Measurements from ENCODE around the gene UPP2. TPM values are rescaled to one million over a fixed set of nuclear protein-coding genes. Genes with fewer than 3 reads are reported as not detected.

The UPP2 gene
- polyA plus RNA-seq, 1 experiment: not detected

DNA sequence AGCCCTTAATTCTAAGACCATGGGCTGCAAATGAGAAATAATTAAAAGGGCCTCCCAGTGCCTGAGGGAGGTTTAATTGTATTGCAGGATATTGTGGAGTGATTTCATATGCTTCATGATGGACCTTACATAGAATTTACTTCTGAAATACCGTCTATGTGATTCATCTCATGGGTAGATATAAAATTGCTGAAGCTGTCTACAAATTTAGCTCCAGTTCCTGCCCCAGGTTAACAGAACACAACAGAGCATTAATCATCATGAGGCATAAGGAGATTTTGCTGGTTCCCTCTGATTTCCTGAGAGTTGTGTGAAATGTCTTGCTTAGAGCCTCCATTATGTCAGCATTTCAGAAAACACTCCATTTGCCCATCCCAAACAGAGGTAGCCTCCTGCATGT is 770 bp downstream of the UPP2 start:
- H3K27ac ChIP-seq (ENCODE audit: low read depth, low read length): no peak overlapping the region
- no peak for DNase-seq (ENCODE audit: low read depth, low spot score)
- H3K9me3 ChIP-seq (ENCODE audit: control insufficient read depth, insufficient read depth, low read length): no peaks in the 10 kb centered on the region
- no peak overlapping the region for H3K4me3 ChIP-seq (ENCODE audit: low read depth, low read length)
- ChIA-PET POLR2A (no interaction called here), CTCF (no interaction called here)
- TF ChIP-seq, protein P1, sequence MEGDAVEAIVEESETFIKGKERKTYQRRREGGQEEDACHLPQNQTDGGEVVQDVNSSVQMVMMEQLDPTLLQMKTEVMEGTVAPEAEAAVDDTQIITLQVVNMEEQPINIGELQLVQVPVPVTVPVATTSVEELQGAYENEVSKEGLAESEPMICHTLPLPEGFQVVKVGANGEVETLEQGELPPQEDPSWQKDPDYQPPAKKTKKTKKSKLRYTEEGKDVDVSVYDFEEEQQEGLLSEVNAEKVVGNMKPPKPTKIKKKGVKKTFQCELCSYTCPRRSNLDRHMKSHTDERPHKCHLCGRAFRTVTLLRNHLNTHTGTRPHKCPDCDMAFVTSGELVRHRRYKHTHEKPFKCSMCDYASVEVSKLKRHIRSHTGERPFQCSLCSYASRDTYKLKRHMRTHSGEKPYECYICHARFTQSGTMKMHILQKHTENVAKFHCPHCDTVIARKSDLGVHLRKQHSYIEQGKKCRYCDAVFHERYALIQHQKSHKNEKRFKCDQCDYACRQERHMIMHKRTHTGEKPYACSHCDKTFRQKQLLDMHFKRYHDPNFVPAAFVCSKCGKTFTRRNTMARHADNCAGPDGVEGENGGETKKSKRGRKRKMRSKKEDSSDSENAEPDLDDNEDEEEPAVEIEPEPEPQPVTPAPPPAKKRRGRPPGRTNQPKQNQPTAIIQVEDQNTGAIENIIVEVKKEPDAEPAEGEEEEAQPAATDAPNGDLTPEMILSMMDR (IDR thresholded peaks at IDR 0.05; ENCODE audit: low read depth, low read length): no peak
- no peaks in the 10 kb centered on the region for H3K27me3 ChIP-seq (ENCODE audit: control insufficient read depth, insufficient read depth, low read length)

- CTCF ChIA-PET: no interaction called here
- no peak for DNase-seq (ENCODE audit: low read depth, low spot score)
Observed at GRCh38 chr2:158103411-158104012, 1.8 kb downstream of the UPP2 start.

GRCh38 chr2:158104903-158105302 is 3.2 kb downstream of the UPP2 start:
- H3K9me3 ChIP-seq (ENCODE audit: control insufficient read depth, insufficient read depth, low read length): no peaks in the 10 kb centered on the region
- DNase-seq (ENCODE audit: low read depth, low spot score): no peak
- H3K27ac ChIP-seq (ENCODE audit: low read depth, low read length): no peak overlapping the region
- TF ChIP-seq, protein P1 (IDR thresholded peaks at IDR 0.05; ENCODE audit: low read depth, low read length): no peak
- ChIA-PET CTCF (no interaction called here), POLR2A (no interaction called here)
- H3K27me3 ChIP-seq (ENCODE audit: control insufficient read depth, insufficient read depth, low read length): no peaks in the 10 kb centered on the region
- H3K4me3 ChIP-seq (ENCODE audit: low read depth, low read length): no peak overlapping the region

More at GRCh38 chr2:158103411-158104012, 1.8 kb downstream of the UPP2 start:
- no peak overlapping the region for H3K27ac ChIP-seq (ENCODE audit: low read depth, low read length)
- H3K4me3 ChIP-seq (ENCODE audit: low read depth, low read length): no peak overlapping the region
- TF ChIP-seq, protein P1 (IDR thresholded peaks at IDR 0.05; ENCODE audit: low read depth, low read length): no peak
- no peaks in the 10 kb centered on the region for H3K9me3 ChIP-seq (ENCODE audit: control insufficient read depth, insufficient read depth, low read length)
- H3K27me3 ChIP-seq (ENCODE audit: control insufficient read depth, insufficient read depth, low read length): no peaks in the 10 kb centered on the region
- POLR2A ChIA-PET: no interaction called here

GRCh38 chr2:158112992-158113391 is 11.3 kb downstream of the UPP2 start:
- ChIA-PET CTCF (no interaction called here), POLR2A (no interaction called here)
- Histone ChIP-seq H3K4me3 (ENCODE audit: low read depth, low read length) (no peak overlapping the region), H3K9me3 (ENCODE audit: control insufficient read depth, insufficient read depth, low read length) (no peaks in the 10 kb centered on the region), H3K27me3 (ENCODE audit: control insufficient read depth, insufficient read depth, low read length) (no peaks in the 10 kb centered on the region), H3K27ac (ENCODE audit: low read depth, low read length) (no peak overlapping the region)
- TF ChIP-seq, protein P1 (IDR thresholded peaks at IDR 0.05; ENCODE audit: low read depth, low read length): no peak
- DNase-seq (ENCODE audit: low read depth, low spot score): no peak

GRCh38 chr2:158113741-158114295 is 12.1 kb downstream of the UPP2 start:
- no peaks in the 10 kb centered on the region for H3K27me3 ChIP-seq (ENCODE audit: control insufficient read depth, insufficient read depth, low read length)
- no peak for DNase-seq (ENCODE audit: low read depth, low spot score)
- POLR2A ChIA-PET: no interaction called here
- CTCF ChIA-PET: no interaction called here
- TF ChIP-seq, protein P1 (IDR thresholded peaks at IDR 0.05; ENCODE audit: low read depth, low read length): no peak
- no peak overlapping the region for H3K4me3 ChIP-seq (ENCODE audit: low read depth, low read length)
- H3K27ac ChIP-seq (ENCODE audit: low read depth, low read length): no peak overlapping the region
- no peaks in the 10 kb centered on the region for H3K9me3 ChIP-seq (ENCODE audit: control insufficient read depth, insufficient read depth, low read length)

All from AG04450 (cell line).